Measurements from ENCODE around the gene CDH5. TPM values are rescaled to one million over a fixed set of nuclear protein-coding genes. Genes with fewer than 3 reads are reported as not detected.

Gene CDH5
- total and polyA plus RNA-seq, 12 donors = 39.4 to 81.2 (median 52.9) TPM

DNA sequence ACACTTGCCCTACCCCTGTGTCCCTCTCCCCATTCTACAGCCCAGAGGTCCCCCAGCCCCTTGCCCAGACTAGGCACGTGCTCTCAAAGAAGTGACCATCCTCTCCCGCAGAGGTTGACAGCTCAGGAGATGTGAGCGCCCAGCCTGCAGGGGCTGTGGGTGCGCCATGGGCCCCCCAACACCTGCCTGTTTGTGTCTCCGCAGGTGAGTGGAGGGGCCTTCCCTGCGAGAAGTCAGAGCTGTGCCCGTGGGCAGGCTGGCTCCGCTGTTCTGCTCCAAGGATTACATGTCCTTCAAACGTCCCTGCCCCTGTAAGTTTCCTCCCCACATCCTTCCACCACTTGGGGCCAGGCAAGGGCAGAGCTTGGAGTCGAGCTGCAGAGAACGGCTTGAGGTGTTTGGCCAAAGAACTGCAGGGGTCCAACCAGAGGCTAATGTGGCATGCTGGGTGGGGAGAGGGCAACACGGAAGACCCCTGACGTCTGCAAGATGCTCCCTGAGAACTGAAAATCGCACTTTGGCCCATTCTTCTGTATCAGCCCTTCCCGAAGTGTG lies 71.0 kb downstream of the CDH5 start:
- Histone ChIP-seq H3K27me3 (peaks cover 0 to 7% (median 0%) of the 10 kb centered on the region in 7 donors), H3K27ac (no peak overlapping the region), H3K36me3 (no peaks in the 10 kb centered on the region), H3K9me3 (no peaks in the 10 kb centered on the region), H3K4me1 (no peaks in the 10 kb centered on the region), H3K4me3 (no peak overlapping the region)
- intact Hi-C loops (cut with DNase I) = no loop called here
- no peak for DNase-seq
- ATAC-seq = no peak
- TF ChIP-seq, protein P1, sequence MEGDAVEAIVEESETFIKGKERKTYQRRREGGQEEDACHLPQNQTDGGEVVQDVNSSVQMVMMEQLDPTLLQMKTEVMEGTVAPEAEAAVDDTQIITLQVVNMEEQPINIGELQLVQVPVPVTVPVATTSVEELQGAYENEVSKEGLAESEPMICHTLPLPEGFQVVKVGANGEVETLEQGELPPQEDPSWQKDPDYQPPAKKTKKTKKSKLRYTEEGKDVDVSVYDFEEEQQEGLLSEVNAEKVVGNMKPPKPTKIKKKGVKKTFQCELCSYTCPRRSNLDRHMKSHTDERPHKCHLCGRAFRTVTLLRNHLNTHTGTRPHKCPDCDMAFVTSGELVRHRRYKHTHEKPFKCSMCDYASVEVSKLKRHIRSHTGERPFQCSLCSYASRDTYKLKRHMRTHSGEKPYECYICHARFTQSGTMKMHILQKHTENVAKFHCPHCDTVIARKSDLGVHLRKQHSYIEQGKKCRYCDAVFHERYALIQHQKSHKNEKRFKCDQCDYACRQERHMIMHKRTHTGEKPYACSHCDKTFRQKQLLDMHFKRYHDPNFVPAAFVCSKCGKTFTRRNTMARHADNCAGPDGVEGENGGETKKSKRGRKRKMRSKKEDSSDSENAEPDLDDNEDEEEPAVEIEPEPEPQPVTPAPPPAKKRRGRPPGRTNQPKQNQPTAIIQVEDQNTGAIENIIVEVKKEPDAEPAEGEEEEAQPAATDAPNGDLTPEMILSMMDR (IDR thresholded peaks at IDR 0.05) = no peak
- WGBS, 2 donors = 86% methylated on average over 15 of the region's 15 CpGs

DNA sequence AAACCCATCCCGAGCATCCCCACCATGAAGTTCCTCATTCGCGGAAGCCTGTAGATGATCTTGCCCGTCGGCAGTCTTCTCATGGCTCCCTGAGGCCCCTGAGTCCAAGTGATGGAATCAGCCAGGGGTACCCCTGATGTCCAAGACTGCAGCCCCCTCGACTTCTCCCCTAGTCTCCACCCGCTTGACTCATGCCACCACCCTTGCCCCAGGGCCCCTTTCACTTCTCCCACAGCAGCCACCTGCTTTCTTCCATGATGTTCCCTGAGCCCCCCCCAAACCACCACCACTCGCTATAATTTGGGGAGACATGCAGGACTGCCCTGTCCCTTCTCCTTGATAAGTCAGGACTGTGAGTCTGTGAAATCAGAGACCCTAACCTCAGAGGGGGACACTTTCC lies 72.0 kb downstream of the CDH5 start:
- TF ChIP-seq, protein P1 (IDR thresholded peaks at IDR 0.05) = no peak
- H3K9me3 ChIP-seq = no peaks in the 10 kb centered on the region
- peaks cover 0 to 7% (median 0%) of the 10 kb centered on the region in 7 donors for H3K27me3 ChIP-seq
- H3K36me3 ChIP-seq = no peaks in the 10 kb centered on the region
- 81 to 93% methylated on average over 8 of the region's 8 CpGs for WGBS, 2 donors
- no peaks in the 10 kb centered on the region for H3K4me1 ChIP-seq
- intact Hi-C loops (cut with DNase I) = no loop called here
- DNase-seq = no peak
- no peak overlapping the region for H3K27ac ChIP-seq
- no peak overlapping the region for H3K4me3 ChIP-seq
- ATAC-seq = no peak

DNA sequence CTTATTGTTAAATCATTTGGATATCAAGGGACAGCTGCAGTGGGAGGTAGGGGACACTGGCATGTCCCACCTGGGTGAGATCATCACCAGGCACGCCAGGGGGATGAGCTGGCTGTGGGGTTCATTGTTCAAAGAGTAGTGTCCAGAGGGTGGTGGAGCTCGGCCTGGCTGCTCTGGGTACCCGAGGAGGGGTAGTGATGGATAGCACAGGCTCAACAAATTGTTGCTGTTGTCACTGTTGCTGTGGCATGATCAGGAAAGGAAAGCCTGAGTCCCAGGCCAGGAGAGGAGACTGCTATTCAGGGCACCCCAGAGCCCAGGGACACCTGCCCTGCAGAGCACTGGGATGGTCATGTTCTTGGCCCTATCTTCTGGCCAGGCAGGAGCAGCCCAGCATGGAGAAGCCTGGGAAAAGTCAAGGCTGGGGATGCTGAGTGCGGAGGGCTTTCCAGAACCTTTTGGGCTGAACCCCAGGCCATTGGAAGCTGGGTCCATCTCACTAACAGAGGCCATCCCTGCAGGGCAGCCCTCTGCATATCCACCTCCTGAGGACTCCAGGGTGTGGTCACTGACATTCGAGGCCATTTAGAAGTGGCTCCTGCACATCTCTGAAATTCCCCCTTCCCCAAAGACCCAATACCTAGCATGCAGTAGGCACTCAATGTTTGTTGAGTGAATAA lies 72.7 kb downstream of the CDH5 start:
- TF ChIP-seq, protein P1 (IDR thresholded peaks at IDR 0.05) = no peak
- 86 to 96% methylated on average over 5 of the region's 5 CpGs for WGBS, 2 donors
- H3K36me3 ChIP-seq = no peaks in the 10 kb centered on the region
- H3K4me3 ChIP-seq = no peak overlapping the region
- H3K9me3 ChIP-seq = no peaks in the 10 kb centered on the region
- peaks cover 0 to 7% (median 0%) of the 10 kb centered on the region in 7 donors for H3K27me3 ChIP-seq
- intact Hi-C loops (cut with DNase I) = no loop called here
- DNase-seq (no peak), ATAC-seq (no peak)
- no peak overlapping the region for H3K27ac ChIP-seq
- H3K4me1 ChIP-seq = no peaks in the 10 kb centered on the region

DNA sequence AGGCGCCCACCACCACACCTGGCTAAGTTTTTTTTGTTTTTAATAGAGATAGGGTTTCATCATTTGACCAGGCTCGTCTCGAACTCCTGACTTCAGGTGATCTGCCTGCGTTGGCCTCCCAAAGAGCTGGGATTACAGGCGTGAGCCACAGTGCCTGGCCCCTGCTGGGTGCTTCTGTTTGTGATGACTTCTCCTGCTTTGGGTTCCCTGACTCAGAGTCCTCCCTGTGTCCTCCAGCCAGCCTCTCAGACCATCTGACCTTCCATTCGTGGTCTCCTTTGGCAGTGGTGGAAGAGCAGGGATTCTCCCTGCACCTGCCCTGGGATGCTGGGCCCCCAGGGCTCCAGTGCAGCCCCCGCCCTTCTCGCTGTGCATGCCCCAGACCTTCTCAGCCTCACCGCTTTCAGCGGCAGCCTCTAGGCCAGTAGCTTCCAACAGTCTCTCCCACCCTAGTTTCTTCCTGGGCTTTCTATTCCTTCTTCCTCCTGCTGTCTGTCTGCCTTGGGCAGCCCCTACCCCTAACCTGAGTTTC lies 73.8 kb downstream of the CDH5 start:
- Histone ChIP-seq H3K36me3 (no peaks in the 10 kb centered on the region), H3K27me3 (peaks cover 0 to 7% (median 0%) of the 10 kb centered on the region in 7 donors), H3K4me1 (no peaks in the 10 kb centered on the region), H3K27ac (no peak overlapping the region), H3K9me3 (no peaks in the 10 kb centered on the region), H3K4me3 (no peak overlapping the region)
- ATAC-seq (no peak), DNase-seq (no peak)
- TF ChIP-seq, protein P1 (IDR thresholded peaks at IDR 0.05) = no peak
- 91 to 94% methylated on average over 10 of the region's 10 CpGs for WGBS, 2 donors
- intact Hi-C loops (cut with DNase I) = no loop called here

Measured in heart right ventricle (tissue), 16 donors.